HG03442 (cell line): ENCODE results near the gene DND1.
"Not testable (repeated sequence)": the region's sequence is repeated elsewhere in the genome, so short reads cannot be mapped to it uniquely, and the experiment has no call there.

Source experiments
- ATAC-seq: cut with Tn5 transposase; IDR thresholded peaks from one replicate; pipeline ENCODE4 v1.9.1; 2021; ENCODE audit warnings: mild to moderate bottlenecking, moderate library complexity; ENCODE audit not compliant: unreplicated experiment

The DND1 gene

GRCh38 chr5:140673187-140673976 is at the start of gene DND1:
TSS of gene DND1 (minus strand) at chr5:140673576. CDS start at chr5:140673542, 34 bp downstream.
- ATAC-seq, result no peak

GRCh38 chr5:140721395-140721794 is 48.0 kb upstream of the DND1 start:
- not testable (repeated sequence) for ATAC-seq

- ATAC-seq, result not testable (repeated sequence)
These were observed 47.4 kb upstream of the DND1 start for GRCh38 chr5:140720738-140721137.

GRCh38 chr5:140718266-140718592 is 44.9 kb upstream of the DND1 start:
- no peak for ATAC-seq

GRCh38 chr5:140716238-140716637 is 42.9 kb upstream of the DND1 start:
- ATAC-seq, result not testable (repeated sequence)

GRCh38 chr5:140713562-140714094 is 40.3 kb upstream of the DND1 start:
- ATAC-seq, result no peak

GRCh38 chr5:140711794-140712193 is 38.4 kb upstream of the DND1 start:
- no peak for ATAC-seq

GRCh38 chr5:140710899-140711552 is 37.6 kb upstream of the DND1 start:
- ATAC-seq, result peak; percentile 89

GRCh38 chr5:140708787-140709186 is 35.4 kb upstream of the DND1 start:
- ATAC-seq, result not testable (repeated sequence)

- no peak for ATAC-seq
These were observed 34.4 kb upstream of the DND1 start for GRCh38 chr5:140707812-140708211.

- ATAC-seq, result peak; percentile 100
These were observed 27.1 kb upstream of the DND1 start, which contains the start of gene ZMAT2 for GRCh38 chr5:140700177-140701144. TSS of gene ZMAT2 (plus strand) at chr5:140700447. CDS start at chr5:140700461, 14 bp downstream.

- ATAC-seq, result no peak
These were observed 23.6 kb upstream of the DND1 start for GRCh38 chr5:140696891-140697492.

- no peak for ATAC-seq
These were observed 20.9 kb upstream of the DND1 start for GRCh38 chr5:140694276-140694675.

GRCh38 chr5:140690941-140691924 is 17.9 kb upstream of the DND1 start, which contains the start of the genes HARS1 and HARS2:
TSS of gene HARS1 (minus strand) at chr5:140691370. CDS start at chr5:140691304, 66 bp downstream.
TSS of gene HARS2 (plus strand) at chr5:140691455. CDS start at chr5:140691649, 194 bp downstream.
- ATAC-seq, result peak; percentile 97

- no peak for ATAC-seq
These were observed 17.1 kb upstream of the DND1 start for GRCh38 chr5:140690376-140690932.

GRCh38 chr5:140678993-140679392 is 5.6 kb upstream of the DND1 start:
- ATAC-seq, result no peak

- ATAC-seq, result peak; percentile 68
These were observed 4.6 kb upstream of the DND1 start for GRCh38 chr5:140677947-140678346.

- no peak for ATAC-seq
These were observed 1.3 kb upstream of the DND1 start for GRCh38 chr5:140674629-140675028.

GRCh38 chr5:140674211-140674610 is 835 bp upstream of the DND1 start:
- ATAC-seq, result no peak
